IPS-NIHi11 (cell line): ENCODE data around the gene MROH2A.
"Not testable (repeated sequence)": the region's sequence is repeated elsewhere in the genome, so short reads cannot be mapped to it uniquely, and the experiment has no call there.

Source experiments
- DNase-seq: peaks from one replicate; pipeline ENCODE4 v3.0.0; 2012; ENCODE audit warnings: mixed read lengths, low spot score

The MROH2A gene

GRCh38 chr2:233778030-233778429 lies at the start of gene MROH2A:
Gene MROH2A, plus strand, starts transcription at chr2:233778330. Its CDS starts 1,029 bp downstream, at chr2:233779359.
- no peak for DNase-seq

DNA sequence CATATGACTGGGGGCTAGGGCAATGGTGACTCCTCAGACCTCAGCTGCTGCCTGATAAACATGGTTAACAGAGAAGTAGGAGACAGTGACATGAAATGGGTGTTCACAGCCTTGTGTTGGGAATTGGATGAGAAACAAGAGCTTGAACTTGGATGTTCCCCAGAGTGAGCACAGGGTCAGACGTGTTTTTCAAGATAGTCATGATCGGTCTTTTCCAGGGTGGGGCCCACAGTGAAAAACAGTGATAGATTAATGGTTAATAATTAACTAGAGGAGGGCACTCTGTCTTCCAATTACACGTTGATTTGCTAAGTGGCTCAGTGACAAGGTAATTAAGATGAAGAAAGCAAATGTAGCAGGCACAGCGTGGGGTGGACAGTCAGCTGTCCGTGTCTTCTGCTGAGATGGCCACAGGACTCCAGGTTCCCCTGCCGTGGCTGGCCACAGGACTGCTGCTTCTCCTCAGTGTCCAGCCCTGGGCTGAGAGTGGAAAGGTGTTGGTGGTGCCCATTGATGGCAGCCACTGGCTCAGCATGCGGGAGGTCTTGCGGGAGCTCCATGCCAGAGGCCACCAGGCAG lies 49.3 kb upstream of the MROH2A start, which contains the start of gene UGT1A3:
UGT1A3 (plus strand) TSS at position 320 of the 579 bp plus-strand sequence; CDS start at position 405, 85 bp downstream.
- no peak for DNase-seq

DNA sequence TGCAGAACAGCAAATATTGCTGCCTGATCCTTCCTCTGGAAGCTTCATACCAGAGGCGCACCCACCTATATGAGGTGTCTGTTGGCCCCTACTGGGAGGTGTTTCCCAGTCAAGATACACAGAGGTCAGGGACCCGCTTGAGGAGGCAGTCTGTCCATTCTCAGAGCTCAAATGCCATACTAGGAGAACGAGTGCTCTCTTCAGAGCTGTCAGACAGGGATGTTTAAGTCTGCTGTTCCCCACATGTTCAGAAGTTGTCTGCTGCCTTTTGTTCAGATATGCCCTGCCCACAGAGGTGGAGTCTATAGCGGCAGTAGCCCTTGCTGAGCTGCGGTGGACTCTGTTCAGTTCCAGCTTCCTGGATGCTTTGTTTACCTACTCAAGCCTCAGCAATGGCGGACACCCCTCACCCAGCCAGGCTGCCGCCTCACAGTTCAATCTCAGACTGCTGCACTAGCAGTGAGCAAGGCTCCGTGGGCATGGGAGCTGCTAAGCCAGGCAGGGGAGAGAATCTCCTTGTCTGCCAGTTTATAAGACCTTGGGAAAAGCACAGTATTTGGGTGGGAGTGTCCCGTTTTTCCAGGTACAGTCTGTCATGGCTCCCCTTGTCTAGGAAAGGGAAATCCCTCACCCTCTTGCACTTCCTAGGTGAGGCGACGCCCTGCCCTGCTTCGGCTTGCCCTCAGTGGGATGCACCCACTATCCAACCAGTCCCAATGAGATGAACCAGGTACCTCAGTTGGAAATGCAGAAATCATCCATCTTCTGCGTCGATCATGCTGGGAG lies 41.1 kb upstream of the MROH2A start:
- DNase-seq: not testable (repeated sequence)

DNA sequence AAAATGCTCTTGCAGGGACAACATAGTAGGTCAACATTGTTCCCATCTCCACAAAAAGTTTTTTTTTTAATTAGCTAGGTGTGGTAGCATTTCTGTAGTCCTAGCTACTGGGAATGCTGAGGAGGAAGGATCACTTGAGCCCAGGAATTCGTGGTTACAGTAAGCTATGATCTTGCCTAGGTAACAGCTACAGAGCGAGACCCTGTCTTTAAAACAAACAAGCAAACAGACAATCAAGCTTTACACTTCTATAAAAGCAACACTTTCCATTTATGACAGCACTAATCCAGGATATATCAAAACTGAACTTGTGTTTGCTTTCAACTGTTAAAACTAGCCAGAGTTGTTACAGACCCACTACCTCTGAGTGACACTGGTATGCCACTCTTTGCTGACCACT lies 37.3 kb upstream of the MROH2A start:
- no peak for DNase-seq

DNA sequence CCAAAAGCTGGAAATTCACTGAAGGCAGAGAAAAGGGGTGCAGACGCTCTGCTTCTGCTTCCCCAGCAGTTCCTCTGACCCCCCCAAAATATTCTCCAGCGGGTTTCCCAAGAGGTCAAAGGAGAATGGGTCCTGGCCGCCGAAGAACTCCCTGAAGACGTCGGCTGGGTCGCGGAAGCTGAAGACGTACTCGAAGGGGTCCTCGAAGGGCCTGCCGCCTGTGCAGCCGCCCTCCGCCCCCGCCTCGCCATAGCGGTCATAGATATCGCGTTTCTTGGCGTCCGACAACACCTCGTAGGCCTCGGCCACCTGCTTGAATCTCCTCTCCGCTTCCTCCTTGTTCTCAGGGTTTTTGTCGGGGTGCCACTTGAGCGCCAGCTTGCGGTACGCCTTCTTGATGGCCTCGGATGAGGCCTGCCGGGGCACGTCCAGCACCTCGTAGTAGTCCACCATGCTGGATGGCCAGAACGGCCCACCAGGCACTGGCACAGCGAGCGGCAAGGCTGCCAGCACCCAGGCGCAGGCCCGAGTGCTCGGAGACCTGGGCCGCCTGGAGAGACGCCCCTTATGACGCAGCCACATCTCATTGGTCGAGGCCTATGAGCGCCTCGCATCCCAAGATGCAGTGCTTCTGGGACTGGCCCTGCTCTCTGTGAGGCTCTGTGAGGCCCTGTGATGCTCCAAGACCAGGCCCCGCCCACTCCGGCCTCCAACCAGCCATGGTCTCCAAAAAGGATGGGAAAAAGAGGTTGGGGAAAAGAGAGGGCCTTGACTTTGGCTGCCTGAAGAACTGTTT lies 34.5 kb upstream of the MROH2A start:
- DNase-seq: no peak

GRCh38 chr2:233745073-233745755 lies 32.9 kb upstream of the MROH2A start:
- no peak for DNase-seq

DNA sequence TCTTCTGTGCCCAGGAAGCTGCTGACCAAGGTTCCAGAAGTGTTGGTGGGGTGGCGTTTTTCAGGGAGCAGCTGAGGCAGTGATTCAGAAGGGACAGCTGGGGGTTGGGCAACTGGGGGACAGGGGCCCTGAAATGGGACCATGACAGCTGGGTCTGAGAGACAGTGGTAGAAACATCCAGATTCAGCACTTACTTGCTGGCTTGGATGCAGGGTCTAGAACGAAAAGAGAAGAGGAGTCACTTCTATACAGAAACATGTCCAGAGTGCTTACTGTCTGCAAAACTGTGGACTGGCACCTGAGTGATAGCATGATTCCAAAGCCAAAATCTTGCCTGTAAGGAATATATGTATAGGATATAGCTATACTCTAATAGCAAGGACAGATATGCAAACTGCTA lies 32.3 kb upstream of the MROH2A start:
- DNase-seq: not testable (repeated sequence)

DNA sequence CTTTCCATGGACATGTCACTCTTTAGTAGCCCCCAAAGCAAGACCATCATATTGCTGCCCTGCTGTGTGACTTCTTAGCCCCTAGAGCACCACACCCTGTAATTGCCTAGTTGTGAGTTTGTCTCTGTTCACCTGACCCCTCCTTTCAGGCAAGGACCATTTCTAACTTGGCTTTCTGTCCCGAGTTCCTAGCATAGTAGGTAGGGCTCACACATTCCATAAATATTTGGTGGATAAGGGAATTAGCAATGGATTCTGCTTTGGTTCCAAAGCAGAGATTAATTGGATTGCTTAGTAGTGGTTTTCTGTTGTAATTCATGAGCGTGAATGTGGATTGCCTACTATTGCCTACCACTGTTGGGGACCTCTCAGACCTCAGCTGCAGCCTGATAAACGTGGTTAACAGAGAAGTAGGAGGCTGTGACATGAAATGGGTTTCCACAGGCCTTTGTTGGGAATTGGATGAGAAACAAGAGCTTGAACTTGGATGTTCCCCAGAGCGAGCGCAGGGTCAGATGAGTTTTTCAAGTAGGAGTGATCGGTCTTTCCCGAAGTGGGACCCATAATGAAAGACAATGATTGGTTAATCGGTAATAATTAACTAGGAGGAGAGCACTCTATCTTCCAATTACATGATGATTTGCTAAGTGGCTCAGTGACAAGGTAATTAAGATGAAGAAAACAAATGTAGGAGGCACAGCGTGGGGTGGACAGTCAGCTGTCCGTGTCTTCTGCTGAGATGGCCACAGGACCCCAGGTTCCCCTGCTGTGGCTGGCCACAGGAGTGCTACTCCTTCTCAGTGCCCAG lies 31.5 kb upstream of the MROH2A start:
- no peak for DNase-seq

- no peak for DNase-seq
Measured at GRCh38 chr2:233747283-233747544, 30.9 kb upstream of the MROH2A start.

DNA sequence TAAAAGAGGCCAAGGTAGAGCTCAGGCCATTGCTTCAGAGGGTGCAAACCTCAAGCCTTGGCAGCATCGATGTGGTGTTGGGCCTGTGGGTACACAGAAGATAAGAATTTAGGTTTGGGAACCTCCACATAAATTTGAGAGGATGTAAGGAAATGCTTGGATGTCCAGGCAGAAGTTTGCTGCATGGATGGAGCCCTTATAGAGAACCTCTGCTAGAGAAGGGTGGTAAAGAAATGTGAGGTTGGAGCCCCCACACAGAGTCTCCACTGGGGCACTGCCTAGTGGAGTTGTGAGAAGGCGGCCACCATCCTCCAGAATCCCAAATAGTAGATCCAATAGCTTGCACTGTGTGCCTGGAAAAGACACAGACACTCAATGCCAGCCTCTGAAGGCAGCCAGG lies 27.4 kb upstream of the MROH2A start:
- DNase-seq: not testable (repeated sequence)

DNA sequence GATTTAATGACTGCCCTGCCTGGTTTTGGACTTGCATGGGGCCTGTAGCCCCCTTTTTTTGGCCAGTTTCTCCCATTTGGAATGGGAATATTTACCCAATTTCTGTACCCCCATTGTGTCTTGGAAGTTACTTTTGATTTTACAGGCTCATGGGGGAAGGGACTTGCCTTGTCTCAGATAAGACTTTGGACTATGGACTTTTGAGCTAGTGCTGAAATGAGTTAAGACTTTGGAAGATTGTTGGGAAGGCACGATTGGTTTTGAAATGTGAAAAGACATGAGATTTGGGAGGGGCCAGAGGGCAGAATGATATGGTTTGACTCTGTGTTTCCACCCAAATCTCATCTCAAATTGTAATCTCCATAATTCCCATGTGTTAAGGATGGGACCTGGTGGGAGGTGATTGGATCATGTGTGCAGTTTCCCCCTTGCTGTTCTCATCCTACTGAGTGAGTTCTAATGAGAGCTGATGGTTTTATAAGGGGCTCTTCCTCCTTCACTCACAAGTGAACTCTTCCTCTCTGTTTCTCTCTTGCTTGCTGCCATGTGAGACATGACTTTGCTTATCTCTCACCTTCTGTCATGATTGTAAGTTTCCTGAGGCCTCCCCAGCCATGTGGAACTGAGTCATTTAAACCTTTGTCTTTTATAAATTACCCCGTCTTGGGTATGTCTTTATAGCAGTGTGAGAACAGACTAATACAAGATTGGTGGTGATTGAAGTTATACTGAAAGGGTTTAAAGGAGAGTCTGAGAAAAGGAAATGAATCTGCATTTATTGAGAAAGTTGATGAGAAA lies 26.7 kb upstream of the MROH2A start:
- not testable (repeated sequence) for DNase-seq

GRCh38 chr2:233754872-233755611 lies 23.1 kb upstream of the MROH2A start:
- DNase-seq: no peak

- DNase-seq: no peak
Measured at GRCh38 chr2:233756429-233757081, 21.6 kb upstream of the MROH2A start.

DNA sequence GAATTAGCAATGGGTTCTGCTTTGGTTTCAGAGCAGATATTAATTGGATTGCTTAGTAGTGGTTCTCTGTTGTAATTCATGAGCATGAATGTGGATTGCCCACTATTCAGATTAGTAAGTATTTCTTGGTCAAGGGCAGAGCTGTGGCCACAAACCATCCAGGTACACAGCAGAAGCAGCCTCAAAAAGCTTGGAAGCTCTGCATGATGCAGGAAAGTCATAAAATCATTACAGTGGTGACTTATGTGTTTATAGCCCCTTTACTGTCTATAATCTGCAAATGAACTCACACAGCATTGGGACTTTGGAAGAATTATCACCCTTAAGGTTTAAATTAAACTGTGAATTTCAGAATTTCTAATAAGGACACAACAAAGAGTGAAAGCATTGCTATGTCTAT lies 20.0 kb upstream of the MROH2A start:
- DNase-seq: no peak

GRCh38 chr2:233758849-233759248 lies 19.3 kb upstream of the MROH2A start:
- no peak for DNase-seq

DNA sequence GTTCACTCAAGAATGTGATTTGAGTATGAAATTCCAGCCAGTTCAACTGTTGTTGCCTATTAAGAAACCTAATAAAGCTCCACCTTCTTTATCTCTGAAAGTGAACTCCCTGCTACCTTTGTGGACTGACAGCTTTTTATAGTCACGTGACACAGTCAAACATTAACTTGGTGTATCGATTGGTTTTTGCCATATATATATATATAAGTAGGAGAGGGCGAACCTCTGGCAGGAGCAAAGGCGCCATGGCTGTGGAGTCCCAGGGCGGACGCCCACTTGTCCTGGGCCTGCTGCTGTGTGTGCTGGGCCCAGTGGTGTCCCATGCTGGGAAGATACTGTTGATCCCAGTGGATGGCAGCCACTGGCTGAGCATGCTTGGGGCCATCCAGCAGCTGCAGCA lies 18.1 kb upstream of the MROH2A start, which contains the start of gene UGT1A1:
UGT1A1 (plus strand) TSS at position 228 of the 400 bp plus-strand sequence; CDS start at position 246, 18 bp downstream.
- no peak for DNase-seq

- no peak for DNase-seq
Measured at GRCh38 chr2:233761040-233761769, 16.9 kb upstream of the MROH2A start.

DNA sequence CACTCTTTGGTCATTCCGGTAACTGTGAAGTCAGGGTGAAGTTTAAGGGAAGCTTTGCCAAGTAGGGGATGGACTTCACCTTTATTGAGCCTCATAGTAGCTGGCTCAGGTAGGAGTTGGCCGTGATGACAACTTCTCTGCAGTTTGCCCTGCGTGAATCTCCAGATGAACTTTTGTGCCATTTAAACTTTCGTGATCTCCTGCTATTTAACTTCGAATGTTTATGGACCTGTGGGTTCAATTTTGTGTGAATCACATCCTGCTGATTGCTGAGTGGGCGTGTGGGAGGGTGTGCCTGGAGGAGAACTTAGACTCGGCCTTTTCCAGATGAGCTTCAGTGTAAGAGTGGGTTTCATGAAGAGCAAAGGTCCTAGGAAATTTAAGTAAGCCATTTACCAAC lies 13.9 kb upstream of the MROH2A start:
- no peak for DNase-seq

- DNase-seq: no peak
Measured at GRCh38 chr2:233764761-233765160, 13.4 kb upstream of the MROH2A start.
